GM12875 (cell line): ENCODE results near the gene ZBP1.

Experiments used
- H3K4me3 ChIP-seq: one replicate; pipeline ENCODE4 v1.5.1; 2011; ENCODE audit warnings: low read depth, low read length, control low read depth
- TF ChIP-seq, protein P1 (sequence below): IDR thresholded peaks from 2 replicates; pipeline ENCODE4 v1.5.1; 2011; ENCODE audit warnings: low read depth, mild to moderate bottlenecking, control low read depth, inconsistent platforms, low read length, moderate library complexity, borderline replicate concordance; ENCODE audit not compliant: insufficient read depth

The ZBP1 gene

DNA sequence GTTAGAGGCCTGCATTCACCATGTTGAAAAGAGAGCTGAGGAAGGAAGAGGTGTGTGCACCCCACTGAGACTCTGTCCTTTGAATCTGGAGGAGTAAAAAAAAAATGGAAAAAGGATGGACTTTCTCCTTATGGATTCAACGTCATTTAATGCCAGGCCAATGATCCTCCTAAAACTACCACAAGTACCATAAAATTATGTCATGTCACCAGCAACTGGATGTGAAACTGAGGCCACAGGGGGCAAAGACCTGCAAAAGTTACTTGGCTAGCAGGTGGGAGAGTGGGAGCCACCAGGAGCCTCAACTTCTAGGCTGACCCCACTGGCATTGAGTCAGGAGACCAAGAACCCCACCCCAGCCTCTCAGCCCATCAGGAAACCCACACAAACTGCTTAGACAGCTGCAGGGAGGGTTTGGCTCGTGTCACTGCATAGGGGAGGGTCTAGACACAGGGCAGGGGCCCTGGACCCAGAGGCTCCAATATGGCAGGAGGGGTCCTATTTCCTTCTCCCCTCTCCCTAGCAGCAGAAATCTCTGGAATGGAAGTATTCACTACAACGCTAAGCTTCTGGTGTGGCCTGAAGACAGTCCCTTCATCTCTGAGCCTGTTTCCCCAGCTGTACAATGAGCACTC is 48.3 kb downstream of the ZBP1 start:
- H3K4me3 ChIP-seq = no peak overlapping the region
- TF ChIP-seq, protein P1, sequence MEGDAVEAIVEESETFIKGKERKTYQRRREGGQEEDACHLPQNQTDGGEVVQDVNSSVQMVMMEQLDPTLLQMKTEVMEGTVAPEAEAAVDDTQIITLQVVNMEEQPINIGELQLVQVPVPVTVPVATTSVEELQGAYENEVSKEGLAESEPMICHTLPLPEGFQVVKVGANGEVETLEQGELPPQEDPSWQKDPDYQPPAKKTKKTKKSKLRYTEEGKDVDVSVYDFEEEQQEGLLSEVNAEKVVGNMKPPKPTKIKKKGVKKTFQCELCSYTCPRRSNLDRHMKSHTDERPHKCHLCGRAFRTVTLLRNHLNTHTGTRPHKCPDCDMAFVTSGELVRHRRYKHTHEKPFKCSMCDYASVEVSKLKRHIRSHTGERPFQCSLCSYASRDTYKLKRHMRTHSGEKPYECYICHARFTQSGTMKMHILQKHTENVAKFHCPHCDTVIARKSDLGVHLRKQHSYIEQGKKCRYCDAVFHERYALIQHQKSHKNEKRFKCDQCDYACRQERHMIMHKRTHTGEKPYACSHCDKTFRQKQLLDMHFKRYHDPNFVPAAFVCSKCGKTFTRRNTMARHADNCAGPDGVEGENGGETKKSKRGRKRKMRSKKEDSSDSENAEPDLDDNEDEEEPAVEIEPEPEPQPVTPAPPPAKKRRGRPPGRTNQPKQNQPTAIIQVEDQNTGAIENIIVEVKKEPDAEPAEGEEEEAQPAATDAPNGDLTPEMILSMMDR = no peak

DNA sequence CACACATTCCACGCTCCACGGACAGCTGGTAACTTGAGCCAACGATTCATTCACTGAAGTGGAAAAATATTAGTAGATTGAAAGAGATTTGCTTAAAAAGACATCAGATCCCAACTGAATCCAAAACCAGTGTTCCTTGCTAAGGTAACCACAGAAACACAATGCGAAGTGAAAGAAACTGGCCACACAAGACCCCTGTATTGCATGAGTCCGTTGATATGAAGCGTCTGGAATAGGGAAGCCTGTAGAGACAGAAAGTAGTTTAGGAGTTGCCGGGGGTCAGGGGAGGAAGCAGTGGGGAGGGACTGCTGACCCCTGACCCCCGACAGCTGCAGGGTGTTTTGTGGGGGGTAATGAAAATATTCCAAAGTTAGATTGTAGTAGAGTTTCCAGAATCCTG is 49.3 kb downstream of the ZBP1 start:
- H3K4me3 ChIP-seq = no peak overlapping the region
- TF ChIP-seq, protein P1 = no peak

DNA sequence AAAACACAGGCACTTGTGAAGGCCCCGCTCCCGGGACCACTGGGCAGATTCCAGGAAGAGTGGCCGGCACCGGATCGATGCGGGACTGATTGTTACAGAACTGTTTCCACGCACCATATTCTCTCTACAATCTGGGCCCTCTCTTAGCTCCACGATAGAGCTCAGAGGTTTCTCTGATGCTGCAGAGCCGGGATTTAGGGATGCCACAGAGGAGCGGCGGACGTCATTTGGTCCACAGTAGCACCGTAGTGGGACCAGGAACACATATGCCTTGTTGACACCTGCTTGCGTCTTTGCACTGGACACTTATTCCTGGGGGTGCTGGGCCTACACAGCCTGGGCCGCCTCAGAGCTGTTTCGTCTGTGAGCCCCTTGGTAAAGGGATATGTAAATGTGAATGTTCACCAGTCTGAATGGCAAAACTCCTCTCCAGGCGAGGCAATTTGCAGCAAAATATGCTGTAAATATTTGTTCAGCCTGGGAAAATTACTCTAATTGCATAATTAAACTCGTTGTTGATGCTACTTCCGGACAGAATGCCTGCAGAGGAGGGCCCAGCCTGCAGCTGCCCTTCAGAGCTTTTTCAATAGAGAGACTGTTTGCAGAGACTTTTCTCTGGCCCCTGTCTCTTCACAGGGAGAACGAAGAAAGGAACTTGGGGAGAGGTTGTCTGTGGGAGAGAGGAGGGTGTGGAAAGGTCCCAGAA is 49.9 kb downstream of the ZBP1 start:
- TF ChIP-seq, protein P1 = no peak
- no peak overlapping the region for H3K4me3 ChIP-seq

DNA sequence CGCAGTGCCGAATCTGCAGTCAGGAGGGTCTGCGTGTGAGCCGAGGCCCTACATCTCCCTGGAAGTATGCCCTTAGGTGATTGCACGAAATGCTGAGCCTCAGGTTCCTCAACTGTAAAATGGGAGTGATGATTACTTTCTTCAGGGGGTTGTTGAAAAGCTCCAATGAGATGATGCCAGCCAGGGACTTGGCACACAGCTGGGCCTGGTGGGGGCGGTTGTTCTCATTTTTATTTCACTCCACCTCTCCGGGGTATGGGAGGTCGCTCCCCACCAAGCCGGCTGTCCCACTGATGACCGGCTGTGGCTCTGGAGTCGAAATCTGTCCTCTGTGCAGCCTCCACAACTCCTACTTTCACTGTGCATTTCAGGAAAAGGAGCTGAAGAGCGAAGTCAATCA is 51.3 kb downstream of the ZBP1 start:
- no peak overlapping the region for H3K4me3 ChIP-seq
- TF ChIP-seq, protein P1 = no peak

DNA sequence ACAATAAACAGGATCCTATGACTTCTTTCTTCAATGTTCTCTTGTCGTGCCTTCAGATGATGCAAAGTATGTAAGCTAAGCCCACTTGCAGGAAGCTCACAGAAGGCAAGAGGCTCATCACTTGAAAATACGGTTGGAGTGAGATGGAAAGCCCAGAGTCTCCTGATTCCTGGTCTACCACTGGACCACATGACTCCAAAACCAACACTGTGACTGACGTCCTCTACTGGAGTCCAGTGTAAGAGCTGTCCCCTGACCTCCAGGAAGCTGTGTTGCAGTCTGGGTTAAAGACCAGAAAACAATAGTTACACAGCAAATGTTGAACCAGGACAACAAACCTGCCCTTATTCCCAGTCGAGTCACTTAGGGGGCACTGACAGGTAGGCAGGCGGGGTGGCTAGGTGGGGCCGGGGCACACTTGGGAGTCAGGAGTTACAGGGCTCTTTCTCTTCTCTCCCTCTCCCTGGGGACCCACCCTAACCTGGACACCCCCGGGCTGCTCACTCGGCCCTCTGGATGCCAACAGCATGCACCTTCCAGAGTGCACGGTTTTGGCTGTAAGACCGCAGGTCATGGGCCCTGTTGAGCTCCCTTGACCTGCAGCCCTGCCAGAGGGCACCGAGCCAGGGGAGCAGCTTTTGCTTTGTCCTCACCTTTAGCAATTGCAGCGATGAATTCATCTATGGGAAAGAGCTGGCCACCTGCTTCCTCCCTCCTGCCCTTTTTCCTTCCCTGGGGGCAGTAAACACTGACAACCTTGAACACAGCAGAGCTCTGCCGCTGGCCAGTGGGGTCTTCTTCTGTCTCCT is 51.9 kb downstream of the ZBP1 start:
- no peak overlapping the region for H3K4me3 ChIP-seq
- TF ChIP-seq, protein P1 = no peak

DNA sequence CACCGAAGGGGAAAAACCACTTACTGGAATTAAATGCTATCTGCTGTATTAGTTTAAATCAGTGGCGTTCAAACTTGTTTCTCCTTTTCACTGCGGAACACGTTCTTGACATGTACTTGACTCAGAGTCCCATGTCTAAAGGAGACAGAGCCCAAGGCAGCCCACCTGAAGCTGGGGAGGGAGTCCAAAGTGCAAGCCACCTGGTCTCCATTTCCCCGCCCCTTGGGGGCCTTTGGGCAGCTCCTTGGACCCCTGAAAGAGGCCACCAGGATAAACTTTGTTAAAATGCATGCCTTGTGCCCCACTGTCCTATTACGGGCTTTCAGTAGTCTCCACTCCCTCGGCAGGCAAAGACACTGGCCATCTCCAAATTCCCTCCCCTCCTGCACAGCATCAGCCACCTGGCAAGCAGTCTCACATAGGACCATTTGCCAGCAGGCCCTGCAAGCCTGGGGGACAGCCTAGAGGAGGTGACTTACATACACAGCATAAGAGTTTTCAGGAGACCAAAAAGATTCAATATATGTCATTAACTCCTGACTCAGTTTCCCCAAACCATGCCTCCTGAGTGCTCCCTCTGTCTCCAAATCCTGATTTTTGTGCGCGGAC is 52.7 kb downstream of the ZBP1 start:
- H3K4me3 ChIP-seq = no peak overlapping the region
- TF ChIP-seq, protein P1 = no peak
